ENCODE measurements around the gene CNOT10.
"Not testable (repeated sequence)": the region's sequence is repeated elsewhere in the genome, so short reads cannot be mapped to it uniquely, and the experiment has no call there.

The CNOT10 gene

DNA sequence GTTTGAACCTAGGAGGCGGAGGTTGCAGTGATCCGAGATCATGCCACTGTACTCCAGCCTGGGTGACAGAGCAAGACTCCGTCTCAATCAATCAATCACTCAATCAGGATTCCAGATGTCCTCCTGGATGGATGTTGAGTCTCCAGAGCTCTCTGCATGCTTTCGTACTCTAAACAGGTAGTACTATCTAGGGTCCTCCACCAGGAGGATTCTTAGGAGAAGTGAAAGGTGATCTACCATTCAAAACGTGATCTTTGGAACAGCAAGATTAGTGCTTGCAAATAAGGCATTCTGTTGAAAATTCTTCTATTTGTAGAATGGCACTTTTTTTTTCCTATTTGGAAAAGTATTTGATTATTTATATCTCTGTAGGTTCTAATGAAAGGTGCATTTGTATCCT lies 34.3 kb downstream of the CNOT10 start:
- H3K4me3 ChIP-seq (ENCODE audit: low read depth, low read length), result no peak overlapping the region
- no peak for DNase-seq (ENCODE audit: low read depth)
- TF ChIP-seq, protein P1, sequence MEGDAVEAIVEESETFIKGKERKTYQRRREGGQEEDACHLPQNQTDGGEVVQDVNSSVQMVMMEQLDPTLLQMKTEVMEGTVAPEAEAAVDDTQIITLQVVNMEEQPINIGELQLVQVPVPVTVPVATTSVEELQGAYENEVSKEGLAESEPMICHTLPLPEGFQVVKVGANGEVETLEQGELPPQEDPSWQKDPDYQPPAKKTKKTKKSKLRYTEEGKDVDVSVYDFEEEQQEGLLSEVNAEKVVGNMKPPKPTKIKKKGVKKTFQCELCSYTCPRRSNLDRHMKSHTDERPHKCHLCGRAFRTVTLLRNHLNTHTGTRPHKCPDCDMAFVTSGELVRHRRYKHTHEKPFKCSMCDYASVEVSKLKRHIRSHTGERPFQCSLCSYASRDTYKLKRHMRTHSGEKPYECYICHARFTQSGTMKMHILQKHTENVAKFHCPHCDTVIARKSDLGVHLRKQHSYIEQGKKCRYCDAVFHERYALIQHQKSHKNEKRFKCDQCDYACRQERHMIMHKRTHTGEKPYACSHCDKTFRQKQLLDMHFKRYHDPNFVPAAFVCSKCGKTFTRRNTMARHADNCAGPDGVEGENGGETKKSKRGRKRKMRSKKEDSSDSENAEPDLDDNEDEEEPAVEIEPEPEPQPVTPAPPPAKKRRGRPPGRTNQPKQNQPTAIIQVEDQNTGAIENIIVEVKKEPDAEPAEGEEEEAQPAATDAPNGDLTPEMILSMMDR (IDR thresholded peaks at IDR 0.05; ENCODE audit: low read depth, low read length, missing control alignments), result no peak

DNA sequence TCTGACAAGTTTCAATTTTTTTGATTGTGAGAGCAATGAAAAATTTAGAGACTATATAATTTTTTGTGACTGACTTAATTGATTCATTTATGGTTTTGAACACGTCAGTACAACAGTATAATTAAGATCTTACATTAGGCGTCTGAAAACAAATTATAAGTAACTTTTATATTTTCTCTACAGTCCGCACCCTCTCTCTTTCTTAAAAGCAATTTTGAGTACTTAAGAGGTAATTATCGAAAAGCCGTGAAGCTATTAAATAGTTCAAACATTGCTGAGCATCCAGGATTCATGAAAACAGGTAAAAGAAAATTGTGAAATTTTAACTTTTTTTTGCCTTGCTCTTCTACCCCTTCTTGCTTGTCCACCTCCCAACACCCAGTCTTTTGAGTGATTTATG lies 34.9 kb downstream of the CNOT10 start:
- TF ChIP-seq, protein P1 (IDR thresholded peaks at IDR 0.05; ENCODE audit: low read depth, low read length, missing control alignments), result no peak
- H3K4me3 ChIP-seq (ENCODE audit: low read depth, low read length), result no peak overlapping the region
- DNase-seq (ENCODE audit: low read depth), result no peak

DNA sequence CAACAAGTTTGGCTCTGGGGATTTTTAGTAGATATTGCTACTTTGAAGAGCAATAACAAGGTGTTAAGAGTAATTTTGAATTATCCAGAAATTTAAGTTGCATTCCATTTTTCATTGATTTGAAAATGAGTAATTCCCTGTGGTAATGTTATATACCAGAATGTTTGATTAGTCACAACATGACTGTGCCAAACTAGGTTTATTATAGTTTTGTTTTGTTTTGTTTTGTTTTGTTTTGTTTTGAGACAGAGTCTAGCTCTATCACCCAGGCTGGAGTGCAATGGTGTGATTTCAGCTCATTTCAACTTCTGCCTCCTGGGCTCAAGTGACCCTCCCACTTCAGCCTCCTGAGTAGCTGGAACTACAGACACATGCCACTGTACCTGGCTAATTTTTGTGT lies 40.7 kb downstream of the CNOT10 start:
- TF ChIP-seq, protein P1 (IDR thresholded peaks at IDR 0.05; ENCODE audit: low read depth, low read length, missing control alignments), result no peak
- DNase-seq (ENCODE audit: low read depth), result no peak
- no peak overlapping the region for H3K4me3 ChIP-seq (ENCODE audit: low read depth, low read length)

DNA sequence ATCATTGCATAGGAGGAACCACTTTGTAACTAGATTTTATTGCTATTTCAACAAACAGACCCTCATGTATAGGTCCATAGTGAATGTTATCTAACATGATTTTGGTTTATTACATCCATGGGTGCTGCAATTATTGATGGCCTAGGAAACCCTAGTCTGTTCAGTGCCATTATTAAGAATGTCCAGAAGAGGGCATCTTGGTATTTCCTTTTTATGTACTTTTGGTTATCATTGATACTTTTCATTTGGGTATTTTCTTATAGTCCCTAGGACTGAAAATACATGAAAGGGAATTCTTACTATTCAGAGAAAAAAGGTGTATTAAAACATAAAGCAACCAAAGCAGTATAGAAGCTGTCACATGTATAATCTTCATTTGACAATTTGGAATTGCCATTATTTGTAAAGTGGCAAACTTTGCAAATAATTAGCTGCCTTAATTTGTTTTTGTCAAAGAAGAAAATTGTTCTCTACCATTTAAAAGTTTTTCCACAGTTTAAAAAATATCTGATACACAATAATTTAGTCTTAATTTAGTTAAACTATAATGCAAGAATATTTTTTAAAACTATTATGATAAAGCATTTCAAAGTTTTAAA lies 48.7 kb downstream of the CNOT10 start:
- TF ChIP-seq, protein P1 (IDR thresholded peaks at IDR 0.05; ENCODE audit: low read depth, low read length, missing control alignments), result peak; percentile 39
- no peak for DNase-seq (ENCODE audit: low read depth)
- no peak overlapping the region for H3K4me3 ChIP-seq (ENCODE audit: low read depth, low read length)

DNA sequence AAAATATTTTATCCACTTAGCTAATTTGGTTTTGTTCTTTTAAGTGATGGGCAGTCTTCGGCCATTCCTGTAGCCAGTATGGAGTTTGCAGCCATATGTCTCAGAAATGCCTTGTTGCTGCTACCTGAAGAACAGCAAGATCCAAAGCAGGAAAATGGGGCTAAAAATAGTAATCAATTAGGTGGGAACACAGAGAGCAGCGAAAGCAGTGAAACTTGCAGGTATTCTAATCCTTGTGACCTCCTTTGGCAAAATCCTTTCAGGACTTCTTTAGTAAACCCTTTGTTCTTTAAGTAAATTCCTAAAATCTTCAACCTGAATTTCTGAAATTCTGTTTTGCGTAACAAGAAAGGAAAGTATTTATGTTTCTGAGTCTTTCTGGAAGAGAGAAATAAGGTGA lies 49.8 kb downstream of the CNOT10 start:
- TF ChIP-seq, protein P1 (IDR thresholded peaks at IDR 0.05; ENCODE audit: low read depth, low read length, missing control alignments), result no peak
- H3K4me3 ChIP-seq (ENCODE audit: low read depth, low read length), result no peak overlapping the region
- no peak for DNase-seq (ENCODE audit: low read depth)

DNA sequence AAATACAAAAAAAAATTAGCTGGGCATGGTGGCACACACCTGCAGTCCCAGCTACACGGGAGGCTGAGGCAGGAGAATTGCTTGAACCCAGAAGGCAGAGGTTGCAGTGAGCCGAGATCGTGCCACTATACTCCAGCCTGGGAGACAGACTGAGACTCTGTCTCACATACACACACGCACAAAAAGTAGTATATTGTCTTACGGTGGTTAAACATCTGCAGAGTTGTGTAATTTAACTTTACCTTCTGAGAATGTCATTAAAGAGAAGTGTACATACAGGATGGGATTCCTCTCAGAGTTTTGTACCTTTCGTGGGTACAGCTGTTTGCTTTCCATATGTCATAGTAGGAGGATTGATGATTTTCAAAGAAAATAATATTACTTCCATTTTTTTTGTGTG lies 58.5 kb downstream of the CNOT10 start:
- DNase-seq (ENCODE audit: low read depth); H3K4me3 ChIP-seq (ENCODE audit: low read depth, low read length): not testable (repeated sequence)

DNA sequence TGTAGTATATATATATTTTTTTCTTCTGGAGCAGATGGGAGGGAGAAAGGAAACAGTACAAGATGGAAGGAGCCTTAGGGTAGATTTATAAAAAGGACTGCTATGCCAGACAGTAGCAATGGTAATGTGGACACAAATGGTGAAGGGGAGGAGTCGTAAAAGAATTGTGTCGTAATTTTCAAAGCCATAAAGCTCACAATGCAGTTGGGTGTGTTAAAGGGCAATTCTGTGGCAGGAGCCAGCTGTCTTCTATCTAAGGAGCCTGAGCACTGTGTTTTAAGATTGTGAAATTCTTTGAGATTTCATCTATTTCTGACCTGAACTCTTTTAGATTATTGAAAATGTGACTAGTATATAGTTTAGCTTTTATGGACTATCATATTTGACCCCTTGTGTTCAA lies 58.9 kb downstream of the CNOT10 start:
- no peak overlapping the region for H3K4me3 ChIP-seq (ENCODE audit: low read depth, low read length)
- TF ChIP-seq, protein P1 (IDR thresholded peaks at IDR 0.05; ENCODE audit: low read depth, low read length, missing control alignments), result no peak
- DNase-seq (ENCODE audit: low read depth), result no peak
